Prostate gland (tissue), 2 donors: ENCODE measurements around the gene NINL. TPM values are rescaled to one million over a fixed set of nuclear protein-coding genes. Genes with fewer than 3 reads are reported as not detected.
A peak's percentile ranks its signal among the peaks of the same experiment; 100 is the strongest.
"Not testable (repeated sequence)": the region's sequence is repeated elsewhere in the genome, so short reads cannot be mapped to it uniquely, and the experiment has no call there.

Experiments
- DNase-seq: peaks from one replicate; pipeline ENCODE4 v3.0.0-alpha.2; 2019; ENCODE audit warnings: low spot score
- H3K27ac ChIP-seq, 2 donors: fragments of 200-600 bp; sonication (generic); 2 replicates each; pipeline ENCODE4 v1.5.1; 2017 to 2019
- H3K27me3 ChIP-seq: fragments of 200-600 bp; sonication (generic); replicated peaks from 2 replicates; pipeline ENCODE4 v1.5.1; 2019; ENCODE audit not compliant: insufficient read depth
- H3K36me3 ChIP-seq, 2 donors: fragments of 200-600 bp; sonication (generic); 1 replicate in 1 of 2; 2 replicates in 1 of 2; pipeline versions ENCODE4 v1.5.1 to v1.8.1; 2017 to 2019
- H3K4me1 ChIP-seq: fragments of 200-600 bp; sonication (generic); replicated peaks from 2 replicates; pipeline ENCODE4 v1.5.1; 2019
- H3K4me3 ChIP-seq, 2 donors: fragments of 200-600 bp; sonication (generic); 2 replicates each; pipeline ENCODE4 v1.5.1; 2017 to 2019
- H3K9me3 ChIP-seq: fragments of 200-600 bp; sonication (generic); 2 replicates; pipeline ENCODE4 v1.5.1; 2017
- CTCF ChIP-seq, 4 experiments: fragments of 200-600 bp in 2 of 4; fragments of 450-650 bp in 2 of 4; sonication (generic) in 2 of 4; IDR thresholded peaks; 1 replicate in 3 of 4; 2 replicates in 1 of 4; pipeline ENCODE4 v1.5.1; 2016 to 2019; ENCODE audit warnings: antibody characterized with exemption in 4 of 4, mild to moderate bottlenecking in 2 of 4, moderate library complexity in 2 of 4
- POLR2A ChIP-seq: fragments of 450-650 bp; IDR thresholded peaks from one replicate; pipeline ENCODE4 v1.6.1; 2016; ENCODE audit warnings: antibody characterized with exemption, mild to moderate bottlenecking
- POLR2AphosphoS5 ChIP-seq: sonication (generic); formaldehyde crosslinking; IDR thresholded peaks from one replicate; pipeline ENCODE4 v1.6.1; 2017; ENCODE audit warnings: antibody characterized with exemption
- WGBS: methylation state at CpG from one replicate; pipeline ENCODE4 v1.1.5; 2018; 5-methylcytosine and 5-hydroxymethylcytosine counted together
- intact Hi-C: fragments of 100-400 bp; cut with DNase I; formaldehyde crosslinking; loops from one replicate; pipeline ENCODE4 v1.14.2; 2022
- total RNA-seq, 2 donors: library from RNA; depleted of rRNA; stranded (reverse); fragments of >200 nt; gene quantifications; one replicate each; pipeline ENCODE4 v1.1.0, GENCODE V29; 2016

The NINL gene
- total RNA-seq, 2 donors from 2014 or later = 16.3 to 31.1 TPM

- no peak overlapping the region for H3K4me3 ChIP-seq
- H3K36me3 ChIP-seq = no peaks in the 10 kb centered on the region
- H3K27ac ChIP-seq = no peak overlapping the region
- H3K4me1 ChIP-seq = no peaks in the 10 kb centered on the region
- 90% methylated on average over 9 of the region's 9 CpGs for whole genome bisulfite sequencing
- DNase-seq = no peak
- TF ChIP-seq POLR2AphosphoS5 = no peak
- no peak for TF ChIP-seq CTCF (IDR thresholded peaks at IDR 0.05)
- TF ChIP-seq POLR2A = no peak
- H3K9me3 ChIP-seq = no peaks in the 10 kb centered on the region
- H3K27me3 ChIP-seq = no peaks in the 10 kb centered on the region
- intact Hi-C loops = no loop called here
Observed at GRCh38 chr20:25604611-25605010, 19.3 kb upstream of the NINL start.

- H3K4me3 ChIP-seq, H3K27me3 ChIP-seq, H3K9me3 ChIP-seq, DNase-seq, H3K36me3 ChIP-seq, H3K27ac ChIP-seq, H3K4me1 ChIP-seq, intact Hi-C loops: not testable (repeated sequence)
- WGBS = 89% methylated on average over 6 of the region's 9 CpGs
Observed at GRCh38 chr20:25602914-25603309, 17.6 kb upstream of the NINL start.

- H3K27me3 ChIP-seq, H3K36me3 ChIP-seq, DNase-seq, intact Hi-C loops, H3K27ac ChIP-seq, H3K9me3 ChIP-seq, H3K4me3 ChIP-seq, H3K4me1 ChIP-seq: not testable (repeated sequence)
- 91% methylated on average over 16 of the region's 39 CpGs for WGBS
Observed at GRCh38 chr20:25602191-25602913, 17.0 kb upstream of the NINL start.

DNA sequence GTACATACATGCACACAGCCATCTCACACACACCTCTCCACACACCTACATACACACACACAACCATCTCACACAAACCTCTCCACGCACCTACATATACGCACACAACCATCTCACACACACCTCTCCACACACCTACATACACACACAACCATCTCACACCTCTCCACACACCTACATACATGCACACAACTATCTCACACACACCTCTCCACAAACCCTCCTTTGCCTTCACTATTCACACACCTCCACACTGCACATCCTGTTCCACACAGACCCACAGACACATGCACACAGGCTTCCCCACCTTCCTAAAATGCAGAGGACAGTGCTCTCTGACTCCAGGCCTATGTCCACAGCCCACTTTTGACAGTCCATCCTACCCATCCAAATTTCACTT, 16.3 kb upstream of the NINL start:
- TF ChIP-seq POLR2A = no peak
- TF ChIP-seq POLR2AphosphoS5 = no peak
- TF ChIP-seq CTCF (IDR thresholded peaks at IDR 0.05) = no peak
- Histone ChIP-seq H3K4me3 (no peak overlapping the region), H3K27me3 (no peaks in the 10 kb centered on the region), H3K4me1 (no peaks in the 10 kb centered on the region), H3K9me3 (no peaks in the 10 kb centered on the region), H3K27ac (no peak overlapping the region), H3K36me3 (no peaks in the 10 kb centered on the region)
- no peak for DNase-seq
- intact Hi-C loops = no loop called here
- 86% methylated on average over 2 of the region's 2 CpGs for whole genome bisulfite sequencing

DNA sequence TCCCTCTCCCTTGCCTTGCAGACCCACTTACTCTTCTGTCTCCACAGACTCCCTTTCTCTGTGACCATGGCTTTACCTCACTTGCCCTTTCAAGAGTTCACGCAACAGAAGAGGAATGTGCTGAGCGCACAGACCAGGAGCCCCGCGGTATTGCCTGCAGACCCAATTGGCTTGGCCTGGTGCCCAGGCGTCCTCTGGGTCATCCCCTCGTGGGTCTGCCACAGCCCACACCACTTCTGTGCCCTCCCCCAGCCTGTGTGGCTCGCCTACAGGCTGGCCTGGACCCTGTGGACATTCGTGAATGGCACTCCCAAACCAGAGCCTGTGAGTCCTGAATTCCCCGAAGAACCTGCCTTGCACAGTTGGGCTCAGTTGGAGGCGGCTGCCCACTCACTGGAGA, 15.3 kb upstream of the NINL start:
- Histone ChIP-seq H3K9me3 (no peaks in the 10 kb centered on the region), H3K36me3 (no peaks in the 10 kb centered on the region), H3K27me3 (no peaks in the 10 kb centered on the region), H3K4me3 (no peak overlapping the region), H3K4me1 (no peaks in the 10 kb centered on the region), H3K27ac (no peak overlapping the region)
- intact Hi-C loops = no loop called here
- no peak for TF ChIP-seq POLR2A
- TF ChIP-seq CTCF (IDR thresholded peaks at IDR 0.05) = no peak
- TF ChIP-seq POLR2AphosphoS5 = no peak
- no peak for DNase-seq
- 83% methylated on average over 10 of the region's 10 CpGs for WGBS

- Histone ChIP-seq H3K27ac (no peak overlapping the region), H3K36me3 (no peaks in the 10 kb centered on the region), H3K9me3 (no peaks in the 10 kb centered on the region), H3K4me3 (no peak overlapping the region), H3K27me3 (no peaks in the 10 kb centered on the region), H3K4me1 (no peaks in the 10 kb centered on the region)
- intact Hi-C loops = no loop called here
- DNase-seq = no peak
- 22% methylated on average over 9 of the region's 9 CpGs for WGBS
- TF ChIP-seq POLR2A (no peak), POLR2AphosphoS5 (peak; percentile 21)
Observed at GRCh38 chr20:25592135-25592852, 7.0 kb upstream of the NINL start.

GRCh38 chr20:25590778-25591177, 5.4 kb upstream of the NINL start:
- H3K4me3 ChIP-seq, H3K36me3 ChIP-seq, H3K4me1 ChIP-seq, DNase-seq, H3K9me3 ChIP-seq, intact Hi-C loops, H3K27me3 ChIP-seq, H3K27ac ChIP-seq: not testable (repeated sequence)
- 93% methylated on average over 4 of the region's 4 CpGs for WGBS
